T-helper 2 cell (primary cell): ENCODE results near the gene PLCB3.

Source experiments
- DNase-seq, 5 experiments: peaks; one replicate each; pipeline versions ENCODE4 v3.0.0 to v3.0.0-alpha.2; 2012 to 2022

PLCB3 gene

DNA sequence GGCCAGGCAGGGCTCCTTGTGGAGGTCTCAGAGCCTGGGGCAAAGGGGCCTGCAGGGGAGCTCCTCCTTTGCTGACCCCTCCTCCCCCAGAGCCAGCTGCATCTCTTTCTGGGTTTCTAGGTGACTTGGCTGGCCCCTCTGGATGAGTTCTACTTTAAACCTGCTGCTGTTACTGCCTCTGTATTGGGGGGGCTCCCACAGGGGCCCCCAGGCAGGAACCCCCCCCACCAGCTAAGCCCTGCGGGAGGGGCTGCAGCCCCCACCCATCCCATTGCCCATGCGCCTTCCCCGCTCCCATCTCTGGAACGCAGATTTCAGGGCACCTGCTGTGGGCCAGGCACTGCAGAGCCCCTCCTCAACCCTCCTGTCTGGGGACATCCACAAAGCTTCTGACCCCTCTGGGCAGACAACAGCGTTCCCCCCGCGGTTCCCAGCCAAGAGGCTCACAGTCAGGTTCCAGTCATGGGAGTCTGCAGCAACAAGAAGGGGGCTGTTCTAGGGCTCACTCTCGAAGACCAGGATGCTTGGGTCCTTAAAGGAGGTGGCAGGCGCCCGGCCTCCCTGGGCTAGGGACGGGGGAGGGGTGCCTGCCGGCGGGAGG is 815 bp upstream of the PLCB3 start:
- DNase-seq, result no peak

DNA sequence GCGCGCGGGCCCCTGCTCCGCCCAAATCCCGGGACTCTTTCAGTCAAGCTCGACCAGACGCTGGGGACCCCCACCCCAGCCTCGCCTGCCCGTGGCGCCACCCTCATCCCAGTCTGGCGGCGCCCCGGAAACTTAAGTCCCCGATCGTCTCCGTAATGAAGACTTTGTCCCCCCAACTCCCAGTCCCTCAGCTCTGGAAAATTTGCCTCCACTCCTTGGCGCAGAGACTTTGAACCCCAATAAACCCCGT is 348 bp downstream of the PLCB3 start:
- no peak for DNase-seq

DNA sequence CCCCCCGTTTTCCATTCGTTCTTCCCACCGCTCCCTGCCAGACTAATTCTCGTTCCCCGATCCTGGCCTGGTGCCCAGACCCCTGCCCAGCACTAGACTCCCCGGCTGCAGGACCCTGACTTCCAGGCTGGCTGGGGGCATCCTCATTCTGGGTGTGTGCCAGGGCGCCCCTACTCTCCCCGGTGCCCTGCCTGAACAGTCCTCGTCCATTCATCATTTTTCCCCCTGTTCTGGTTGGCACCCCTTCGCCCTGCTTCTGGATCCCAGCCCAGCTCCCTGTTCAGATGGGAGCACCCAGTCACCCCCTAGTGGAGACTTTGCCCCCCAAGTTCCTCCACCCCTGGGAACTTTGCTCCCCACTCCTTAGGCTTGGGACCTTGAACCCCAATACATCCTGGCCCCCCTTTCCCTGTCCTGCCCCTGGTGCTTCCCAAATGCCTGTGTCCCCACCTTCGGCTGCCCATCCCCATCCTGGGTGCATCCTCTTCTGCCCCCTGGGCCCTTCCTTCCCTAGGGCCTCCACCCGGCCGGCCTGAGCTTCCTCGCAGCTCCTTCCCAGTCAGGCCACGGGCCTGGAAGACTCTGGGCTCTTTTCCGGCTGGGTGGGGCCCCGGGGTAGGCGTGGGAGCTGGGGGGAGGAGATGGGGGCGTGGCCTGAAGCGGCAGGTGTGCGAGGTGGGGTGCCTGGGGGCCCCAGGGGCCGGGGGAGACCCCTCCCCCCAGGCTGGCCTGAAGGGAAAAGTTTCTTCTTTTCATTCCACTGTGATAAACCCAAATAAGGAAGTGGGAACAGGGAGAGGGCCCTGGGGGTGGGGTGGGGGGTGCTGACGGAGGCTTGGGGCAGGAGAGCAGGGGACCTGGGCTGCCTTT is 908 bp downstream of the PLCB3 start:
- no peak for DNase-seq

DNA sequence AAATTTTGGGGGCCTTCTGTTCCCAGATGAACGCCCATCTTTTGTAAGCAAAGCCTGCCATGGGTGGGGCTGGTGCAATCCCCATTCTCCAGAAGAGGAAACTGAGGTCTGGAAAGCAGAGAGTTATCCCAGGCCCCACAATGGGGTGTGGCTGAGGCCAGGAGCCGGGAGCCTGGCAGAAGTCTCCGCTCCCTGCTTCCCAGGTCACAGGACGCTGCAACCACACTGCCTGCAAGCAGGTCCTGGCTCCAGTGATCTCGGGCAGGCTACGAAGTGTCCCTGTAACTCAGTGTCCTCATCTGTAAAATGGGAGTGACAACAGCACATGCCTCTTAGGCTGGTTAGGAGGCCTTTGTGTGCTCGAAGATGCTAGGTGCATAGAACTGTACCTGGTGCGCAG is 1.7 kb downstream of the PLCB3 start:
- DNase-seq, result no peak

DNA sequence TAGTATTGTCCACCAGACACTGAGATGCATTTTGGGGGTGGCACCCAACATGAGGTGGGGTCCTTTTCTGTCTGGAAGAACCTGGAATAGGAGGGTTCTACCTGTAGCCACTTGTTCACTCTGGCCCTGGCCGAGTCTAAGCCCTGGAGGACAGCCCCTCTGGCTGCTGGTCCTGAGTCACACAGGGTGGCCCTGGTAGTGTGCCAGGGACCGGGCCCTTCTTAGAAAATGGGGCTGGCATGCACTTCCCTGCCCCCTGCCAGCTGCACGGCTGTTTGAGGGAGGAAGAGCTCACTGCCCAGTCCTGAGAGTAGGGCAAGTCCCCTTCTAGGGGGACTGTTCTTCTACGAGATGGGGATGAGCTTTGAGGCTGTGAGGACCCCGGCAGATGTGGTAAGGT is 2.2 kb downstream of the PLCB3 start:
- DNase-seq, result no peak

DNA sequence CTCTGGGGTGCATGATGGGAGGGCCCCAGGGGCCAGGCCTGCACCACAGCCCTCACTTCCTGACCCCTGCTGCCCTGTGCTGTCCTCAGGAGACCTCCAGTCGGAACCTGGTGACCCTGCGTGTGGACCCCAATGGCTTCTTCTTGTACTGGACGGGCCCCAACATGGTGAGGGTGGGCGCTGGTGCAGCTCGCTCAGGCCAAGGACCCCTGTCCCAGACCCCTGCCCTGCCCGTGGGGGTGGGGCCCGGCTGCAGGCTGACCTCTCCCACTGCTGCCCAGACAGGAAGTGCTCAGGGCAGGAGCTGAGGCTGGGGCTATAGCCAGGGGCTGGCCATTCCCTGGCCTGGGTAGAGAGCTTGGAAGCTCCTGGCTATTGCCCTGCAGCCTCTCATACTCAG is 3.0 kb downstream of the PLCB3 start:
- no peak for DNase-seq

DNA sequence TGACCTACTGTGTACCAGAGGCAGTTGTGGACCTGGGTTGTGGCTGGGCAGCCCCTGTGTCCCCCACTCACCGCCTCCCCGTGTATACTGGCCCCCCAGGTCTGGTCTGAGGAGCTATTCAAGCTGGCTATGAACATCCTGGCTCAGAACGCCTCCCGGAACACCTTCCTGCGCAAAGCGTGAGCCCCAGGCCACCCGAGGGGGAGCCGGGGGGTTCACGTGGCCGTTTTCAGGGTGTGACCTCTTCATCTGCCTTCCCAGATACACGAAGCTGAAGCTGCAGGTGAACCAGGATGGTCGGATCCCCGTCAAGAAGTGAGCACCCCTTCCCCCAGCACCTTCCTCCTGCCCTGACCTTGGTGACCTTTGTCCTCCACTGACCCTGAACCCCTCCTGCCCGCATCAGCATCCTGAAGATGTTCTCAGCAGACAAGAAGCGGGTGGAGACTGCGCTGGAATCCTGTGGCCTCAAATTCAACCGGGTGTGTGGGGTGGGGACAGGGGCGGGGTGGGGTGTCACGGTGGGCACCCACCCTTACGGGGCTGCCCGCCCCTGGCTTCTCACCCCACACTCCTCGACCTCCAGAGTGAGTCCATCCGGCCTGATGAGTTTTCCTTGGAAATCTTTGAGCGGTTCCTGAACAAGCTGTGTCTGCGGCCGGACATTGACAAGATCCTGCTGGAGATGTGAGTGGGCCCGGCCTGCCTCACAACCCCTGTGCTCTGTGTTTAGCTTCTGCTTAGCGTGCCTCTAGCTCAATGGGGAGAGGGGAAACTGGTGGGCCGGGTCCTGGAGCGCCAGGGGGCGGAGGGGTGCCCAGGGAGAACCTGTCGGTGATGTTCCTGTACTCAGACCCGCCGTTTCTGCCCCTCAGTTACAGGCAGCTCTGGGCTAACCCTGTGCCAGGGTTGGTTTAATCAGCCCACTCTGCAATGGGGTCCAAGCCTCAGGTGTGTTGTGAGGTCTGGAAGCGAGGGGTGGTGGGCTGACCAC is 4.1 kb downstream of the PLCB3 start:
- no peak for DNase-seq

DNA sequence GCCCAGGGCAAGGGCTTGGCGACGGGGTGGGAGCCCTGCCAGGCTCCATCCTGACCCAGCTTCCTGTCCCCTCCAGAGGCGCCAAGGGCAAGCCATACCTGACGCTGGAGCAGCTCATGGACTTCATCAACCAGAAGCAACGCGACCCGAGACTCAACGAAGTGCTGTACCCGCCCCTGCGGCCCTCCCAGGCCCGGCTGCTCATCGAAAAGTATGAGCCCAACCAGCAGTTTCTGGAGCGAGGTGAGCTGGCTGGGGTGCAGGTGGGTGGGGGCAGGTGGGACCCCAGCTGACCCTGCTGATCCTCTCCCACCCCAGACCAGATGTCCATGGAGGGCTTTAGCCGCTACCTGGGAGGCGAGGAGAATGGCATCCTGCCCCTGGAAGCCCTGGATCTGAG is 5.0 kb downstream of the PLCB3 start:
- DNase-seq, result no peak

DNA sequence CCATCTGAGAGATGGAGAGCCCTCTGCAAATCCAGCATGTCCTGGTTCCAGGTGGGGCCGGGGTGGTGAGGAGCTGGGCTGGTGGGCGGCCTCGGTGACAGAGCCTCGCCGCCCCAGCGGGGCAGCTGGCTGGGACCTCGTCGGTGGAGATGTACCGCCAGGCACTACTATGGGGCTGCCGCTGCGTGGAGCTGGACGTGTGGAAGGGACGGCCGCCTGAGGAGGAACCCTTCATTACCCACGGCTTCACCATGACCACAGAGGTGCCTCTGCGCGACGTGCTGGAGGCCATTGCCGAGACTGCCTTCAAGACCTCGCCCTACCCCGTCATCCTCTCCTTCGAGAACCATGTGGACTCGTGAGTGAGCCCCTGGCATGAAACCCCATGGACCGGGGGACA is 7.0 kb downstream of the PLCB3 start:
- DNase-seq, result no peak

DNA sequence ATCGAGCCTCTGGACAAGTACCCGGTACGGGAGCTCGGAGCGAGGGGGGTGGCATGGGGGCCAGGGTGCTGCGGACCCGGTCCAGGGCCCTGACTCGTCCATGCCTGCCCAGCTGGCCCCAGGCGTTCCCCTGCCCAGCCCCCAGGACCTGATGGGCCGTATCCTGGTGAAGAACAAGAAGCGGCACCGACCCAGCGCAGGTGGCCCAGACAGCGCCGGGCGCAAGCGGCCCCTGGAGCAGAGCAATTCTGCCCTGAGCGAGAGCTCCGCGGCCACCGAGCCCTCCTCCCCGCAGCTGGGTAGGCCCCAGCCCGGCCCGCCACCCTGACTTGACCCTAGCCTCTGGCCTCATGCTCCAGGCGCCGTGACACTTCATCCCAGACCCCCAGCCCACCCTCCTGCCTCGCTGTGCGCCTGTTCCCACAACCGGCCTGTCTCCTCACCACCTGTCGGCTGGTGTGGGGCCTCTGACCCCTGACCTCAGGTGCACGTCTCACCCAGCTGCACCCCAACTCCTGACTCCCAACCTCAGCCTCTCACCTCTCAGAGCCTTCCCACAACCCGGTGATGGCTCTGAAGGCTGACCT is 7.7 kb downstream of the PLCB3 start:
- no peak for DNase-seq

DNA sequence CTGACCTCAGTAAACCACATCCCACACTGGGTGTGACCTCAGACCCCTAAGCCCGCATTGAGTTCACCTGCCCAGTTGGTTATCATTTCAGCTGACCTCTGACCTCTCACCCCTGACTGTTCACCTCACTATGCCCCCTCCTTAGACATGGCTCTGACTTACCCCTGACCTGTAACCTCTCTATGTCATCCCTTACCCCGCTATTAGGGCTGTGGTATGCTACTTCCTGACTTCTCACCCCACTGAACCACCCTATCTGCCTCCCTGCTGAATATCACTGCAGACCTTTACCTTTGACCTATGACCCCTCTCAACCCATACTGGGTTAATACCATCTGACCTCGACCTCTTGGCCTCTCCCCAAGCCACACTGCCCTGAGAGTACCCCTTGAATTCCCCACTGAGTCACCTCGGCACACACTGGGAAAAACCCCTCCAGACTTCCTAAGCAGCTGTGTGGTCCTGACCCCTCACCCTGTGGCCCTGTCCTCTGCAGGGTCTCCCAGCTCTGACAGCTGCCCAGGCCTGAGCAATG is 8.3 kb downstream of the PLCB3 start:
- no peak for DNase-seq

DNA sequence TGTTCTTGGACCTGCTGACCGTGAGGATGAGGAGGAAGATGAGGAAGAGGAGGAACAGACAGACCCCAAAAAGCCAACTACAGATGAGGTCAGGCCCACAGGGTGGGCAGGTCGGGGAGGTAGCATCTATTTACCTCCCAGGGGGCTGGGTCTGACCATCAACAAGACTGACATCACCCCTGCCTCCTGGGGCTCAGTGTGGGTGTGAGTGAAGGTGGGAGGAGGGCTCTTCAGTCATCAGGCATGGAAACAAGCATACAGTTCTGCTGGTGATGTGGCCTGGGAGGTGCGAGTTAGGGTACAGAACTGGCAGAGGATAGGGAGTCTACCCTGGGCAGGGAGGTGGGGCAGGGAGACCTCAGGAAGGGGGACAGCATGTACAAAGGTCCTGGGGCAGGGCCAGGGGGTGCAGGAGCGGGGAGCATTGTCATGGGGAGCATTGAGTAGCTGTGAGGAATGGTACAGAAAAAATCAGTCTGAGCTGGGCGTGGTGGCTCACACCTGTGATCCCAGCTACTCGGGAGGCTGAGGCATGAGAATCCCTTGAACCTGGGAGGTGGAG is 8.9 kb downstream of the PLCB3 start:
- DNase-seq, result no peak

DNA sequence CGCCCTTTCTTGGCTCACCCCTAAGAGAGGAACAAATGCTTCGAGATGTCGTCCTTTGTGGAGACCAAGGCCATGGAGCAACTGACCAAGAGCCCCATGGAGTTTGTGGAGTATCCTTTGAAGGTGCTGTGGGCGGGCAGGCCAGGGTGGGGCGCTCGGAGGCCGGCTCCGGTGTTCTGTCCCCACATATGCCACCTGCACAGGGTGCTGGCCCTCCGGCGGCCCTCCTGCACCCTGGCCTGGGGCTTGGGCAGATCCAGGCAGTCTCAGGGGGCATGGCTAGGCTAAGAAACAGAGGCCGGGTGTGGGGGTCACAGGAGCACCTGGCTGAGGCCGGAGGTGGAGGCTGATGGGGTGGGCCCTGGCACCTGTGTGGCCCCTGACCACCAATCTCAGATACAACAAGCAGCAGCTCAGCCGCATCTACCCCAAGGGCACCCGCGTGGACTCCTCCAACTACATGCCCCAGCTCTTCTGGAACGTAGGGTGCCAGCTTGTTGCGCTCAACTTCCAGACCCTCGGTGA is 10.3 kb downstream of the PLCB3 start:
- DNase-seq, result no peak

DNA sequence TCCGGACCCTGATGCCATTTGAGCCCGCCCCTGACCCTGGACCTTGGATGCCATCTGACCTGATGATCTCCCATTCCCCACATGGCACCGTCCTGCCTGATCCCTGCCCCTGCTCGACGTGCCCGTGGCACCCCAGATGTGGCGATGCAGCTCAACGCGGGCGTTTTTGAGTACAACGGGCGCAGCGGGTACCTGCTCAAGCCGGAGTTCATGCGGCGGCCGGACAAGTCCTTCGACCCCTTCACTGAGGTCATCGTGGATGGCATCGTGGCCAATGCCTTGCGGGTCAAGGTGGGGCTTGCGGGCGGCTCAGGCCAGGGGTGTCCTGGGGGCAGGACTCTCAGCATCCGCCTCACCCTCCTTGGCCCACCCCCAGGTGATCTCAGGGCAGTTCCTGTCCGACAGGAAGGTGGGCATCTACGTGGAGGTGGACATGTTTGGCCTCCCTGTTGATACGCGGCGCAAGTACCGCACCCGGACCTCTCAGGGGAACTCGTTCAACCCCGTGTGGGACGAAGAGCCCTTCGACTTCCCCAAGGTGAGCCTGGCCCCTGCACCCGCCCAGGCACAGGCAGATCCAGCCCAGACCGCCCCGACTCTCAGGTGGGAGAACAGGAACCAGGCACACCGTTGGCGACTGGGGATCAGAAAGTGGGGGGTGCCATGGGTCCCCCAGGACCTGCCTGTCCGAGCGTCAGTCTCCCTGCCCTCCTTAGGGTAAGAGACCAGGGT is 11.1 kb downstream of the PLCB3 start:
- peak in 1 of 5 experiments; percentile 2 for DNase-seq

DNA sequence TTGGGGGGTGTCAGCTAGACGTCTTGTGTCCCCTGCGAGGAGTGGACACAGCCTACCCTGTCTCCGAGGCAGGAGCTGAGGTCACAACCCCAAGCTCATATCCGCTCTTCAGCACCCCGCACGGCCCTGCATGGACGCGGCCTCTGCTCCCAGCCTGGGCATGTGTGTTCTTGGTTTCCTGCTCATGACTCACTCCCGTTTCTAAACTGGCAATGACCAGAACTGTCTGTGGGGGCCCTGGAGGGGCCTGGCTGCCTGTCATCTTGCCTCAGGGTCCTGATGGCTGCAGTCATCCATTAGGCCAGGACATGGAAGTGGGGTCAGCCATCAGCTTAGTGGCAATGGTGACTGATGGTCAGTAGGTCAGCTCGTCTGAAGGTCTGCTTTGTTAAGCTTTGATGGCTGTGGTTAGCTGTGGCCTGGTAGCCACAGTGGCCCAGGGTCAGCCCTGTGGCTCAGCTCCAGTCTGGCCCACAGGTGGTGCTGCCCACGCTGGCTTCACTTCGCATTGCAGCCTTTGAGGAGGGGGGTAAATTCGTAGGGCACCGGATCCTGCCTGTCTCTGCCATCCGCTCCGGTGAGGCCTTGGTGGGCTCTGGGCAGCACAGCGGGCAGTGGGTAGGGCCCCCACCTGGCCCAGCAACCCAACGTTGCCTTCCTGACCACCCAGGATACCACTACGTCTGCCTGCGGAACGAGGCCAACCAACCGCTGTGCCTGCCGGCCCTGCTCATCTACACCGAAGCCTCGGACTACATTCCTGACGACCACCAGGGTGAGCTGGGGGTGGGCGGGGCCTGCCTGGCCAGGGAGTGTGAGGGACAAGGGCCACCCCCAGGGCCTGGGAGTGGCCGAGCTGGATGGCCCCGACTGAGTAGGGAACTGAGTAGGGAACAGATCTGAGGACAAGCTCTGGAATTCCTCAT is 12.0 kb downstream of the PLCB3 start:
- no peak for DNase-seq

DNA sequence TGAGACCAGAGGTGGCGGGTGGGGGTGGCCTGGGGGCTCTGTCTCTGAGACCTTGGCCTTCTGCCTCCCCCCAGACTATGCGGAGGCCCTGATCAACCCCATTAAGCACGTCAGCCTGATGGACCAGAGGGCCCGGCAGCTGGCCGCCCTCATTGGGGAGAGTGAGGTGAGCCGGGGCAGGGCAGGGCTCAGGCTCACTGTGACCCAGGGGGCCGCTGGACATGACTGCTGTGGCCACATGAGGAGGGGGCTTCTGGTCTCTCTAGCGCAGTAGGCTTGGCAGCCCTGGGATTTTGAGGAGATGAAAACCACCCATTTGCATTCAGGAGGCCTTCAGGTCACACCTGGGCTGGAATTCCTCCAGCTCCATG is 12.6 kb downstream of the PLCB3 start:
- DNase-seq, result no peak

DNA sequence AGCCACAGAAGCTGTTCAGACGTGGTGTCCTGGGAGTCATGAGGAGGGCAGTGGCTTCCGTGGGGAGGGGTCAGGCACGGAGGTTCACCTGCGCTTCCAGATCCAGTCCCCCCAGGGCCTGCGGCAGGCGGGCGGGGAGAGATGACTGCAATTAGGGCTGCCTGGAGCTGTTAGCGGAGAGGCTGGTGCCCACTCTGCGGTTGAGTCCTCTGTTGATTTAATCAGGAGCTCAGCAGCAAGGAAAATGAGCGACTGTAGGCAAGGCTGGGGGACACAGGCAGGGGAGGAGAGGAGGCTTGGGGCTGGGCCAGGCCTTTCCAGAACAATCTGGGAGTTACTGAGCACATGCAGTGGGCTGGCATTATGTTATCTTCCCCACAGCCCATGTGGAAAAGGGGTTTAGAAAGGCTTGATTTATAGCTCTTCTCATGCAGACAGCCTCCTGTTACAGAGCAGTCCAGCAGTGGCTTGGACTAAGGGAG is 13.1 kb downstream of the PLCB3 start:
- DNase-seq, result no peak

DNA sequence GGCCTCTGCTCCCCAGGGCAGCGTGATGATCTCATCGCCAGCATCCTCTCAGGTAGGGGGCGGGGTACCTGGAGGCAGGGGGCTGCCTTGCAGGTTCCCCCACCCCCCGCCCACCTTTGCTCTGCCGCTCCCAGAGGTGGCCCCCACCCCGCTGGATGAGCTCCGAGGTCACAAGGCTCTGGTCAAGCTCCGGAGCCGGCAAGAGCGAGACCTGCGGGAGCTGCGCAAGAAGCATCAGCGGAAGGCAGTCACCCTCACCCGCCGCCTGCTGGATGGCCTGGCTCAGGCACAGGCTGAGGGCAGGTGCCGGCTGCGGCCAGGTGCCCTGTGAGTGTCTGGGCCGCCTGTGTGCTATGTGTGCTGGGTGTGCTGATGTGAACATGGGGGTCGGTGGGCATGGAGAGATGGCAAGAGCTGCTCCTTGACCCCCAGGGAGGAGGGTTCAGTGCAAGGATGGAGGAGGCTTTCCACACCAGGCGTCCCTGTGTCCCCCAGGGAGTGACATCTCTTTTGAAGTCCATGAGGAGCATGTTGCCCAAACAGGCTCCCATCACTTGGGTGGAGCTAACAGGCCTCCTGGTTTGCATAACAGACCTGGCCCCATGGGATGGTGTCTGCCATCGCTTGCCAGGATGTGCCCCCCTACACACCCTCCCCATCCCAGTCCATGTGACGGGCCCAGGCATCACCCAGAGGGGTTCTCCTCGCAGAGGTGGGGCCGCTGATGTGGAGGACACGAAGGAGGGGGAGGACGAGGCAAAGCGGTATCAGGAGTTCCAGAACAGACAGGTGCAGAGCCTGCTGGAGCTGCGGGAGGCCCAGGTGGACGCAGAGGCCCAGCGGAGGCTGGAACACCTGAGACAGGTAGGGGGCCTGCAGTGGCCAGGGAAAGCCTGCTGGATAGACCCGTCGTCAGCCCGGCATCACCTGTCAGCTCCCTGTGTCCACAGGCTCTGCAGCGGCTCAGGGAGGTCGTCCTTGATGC is 14.1 kb downstream of the PLCB3 start:
- DNase-seq, result no peak

DNA sequence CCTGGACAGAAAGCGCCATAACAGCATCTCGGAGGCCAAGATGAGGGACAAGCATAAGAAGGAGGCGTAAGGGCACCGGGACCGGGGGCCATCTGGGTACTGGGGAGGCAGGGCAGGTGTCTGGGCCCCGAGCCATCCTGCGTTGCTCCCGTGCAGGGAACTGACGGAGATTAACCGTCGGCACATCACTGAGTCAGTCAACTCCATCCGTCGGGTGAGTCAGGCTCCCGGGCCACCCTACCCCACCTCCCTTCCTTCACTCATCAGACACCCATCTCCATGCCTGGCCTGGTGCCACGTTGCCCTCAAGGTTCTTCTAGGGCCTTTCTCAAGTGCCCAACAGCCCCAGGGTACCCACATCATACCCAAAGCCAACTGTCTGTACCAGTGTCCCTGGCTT is 15.0 kb downstream of the PLCB3 start:
- no peak for DNase-seq
